ENCODE measurements around the gene DOCK6. TPM values are rescaled to one million over a fixed set of nuclear protein-coding genes. Genes with fewer than 3 reads are reported as not detected.

The DOCK6 gene
- total and polyA plus RNA-seq, 10 of the 15 experiments (the other 5 are each of a cell fraction or from before 2014, with no cell fraction given): 0.76 to 24.8 (median 4.7) TPM

DNA sequence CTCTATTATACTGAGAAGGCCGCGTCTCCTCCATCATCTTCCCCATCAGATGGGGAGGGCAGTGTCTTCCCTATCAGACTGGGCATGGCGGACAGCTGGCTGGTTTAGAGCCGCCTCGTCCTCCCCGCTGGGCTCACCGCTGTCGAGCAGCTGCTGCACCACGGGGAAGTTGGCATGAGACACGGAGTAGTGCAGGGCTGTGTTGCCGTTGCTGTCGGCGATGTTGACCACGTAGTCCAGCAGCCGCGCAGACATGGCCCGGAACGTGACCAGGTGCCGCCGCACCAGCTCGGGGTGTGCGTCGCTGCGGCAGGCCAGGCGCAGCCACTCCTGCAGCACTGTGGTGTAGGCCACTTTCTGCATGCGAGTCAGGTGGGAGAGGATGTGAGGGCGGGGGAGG lies 88.0 kb downstream of the DOCK6 start:
- Histone ChIP-seq H4K20me1 (ENCODE audit: control insufficient read depth, insufficient read depth) (no peaks in the 10 kb centered on the region), H3K4me2 (ENCODE audit: control insufficient read depth, insufficient read depth) (no peak overlapping the region), H3K4me1 (ENCODE audit: control insufficient read depth, insufficient read depth, low read length) (peaks cover 7% of the 10 kb centered on the region), H3K36me3 (ENCODE audit: control insufficient read depth in 2 of 2, insufficient read depth in 2 of 2, low read length in 1 of 2) (peaks cover 0 to 4% of the 10 kb centered on the region in 2 experiments; a peak in 2 of 4 replicates), H2AFZ (ENCODE audit: control insufficient read depth, low read depth, low read length) (no peak overlapping the region), H3K4me3 (no peak overlapping the region), H3K27me3 (replicated peaks in 1 of 2; ENCODE audit: control insufficient read depth in 2 of 2, insufficient read depth in 2 of 2, low read length in 1 of 2) (no peaks in the 10 kb centered on the region), H3K9me3 (replicated peaks; ENCODE audit: control insufficient read depth, insufficient read depth, low read length) (no peaks in the 10 kb centered on the region), H3K27ac (ENCODE audit: control insufficient read depth, insufficient read depth) (no peak overlapping the region), H3K9ac (ENCODE audit: control insufficient read depth, insufficient read depth, low read length) (no peak overlapping the region), H3K79me2 (ENCODE audit: control insufficient read depth, insufficient read depth, low read length) (no peaks in the 10 kb centered on the region)
- 97% methylated on average over 27 of the region's 27 CpGs for WGBS (ENCODE audit: insufficient coverage, insufficient replicate concordance, low lambda C conversion rate, missing lambda C conversion rate)
- CTCF ChIA-PET: no interaction called here
- POLR2A ChIA-PET: no interaction called here
- TF ChIP-seq ZNF24 (IDR thresholded peaks at IDR 0.05) (no peak), NR2C2 (IDR thresholded peaks at IDR 0.05; ENCODE audit: borderline replicate concordance, control insufficient read depth, insufficient read length, low read depth) (no peak)
- TF ChIP-seq, protein P1, sequence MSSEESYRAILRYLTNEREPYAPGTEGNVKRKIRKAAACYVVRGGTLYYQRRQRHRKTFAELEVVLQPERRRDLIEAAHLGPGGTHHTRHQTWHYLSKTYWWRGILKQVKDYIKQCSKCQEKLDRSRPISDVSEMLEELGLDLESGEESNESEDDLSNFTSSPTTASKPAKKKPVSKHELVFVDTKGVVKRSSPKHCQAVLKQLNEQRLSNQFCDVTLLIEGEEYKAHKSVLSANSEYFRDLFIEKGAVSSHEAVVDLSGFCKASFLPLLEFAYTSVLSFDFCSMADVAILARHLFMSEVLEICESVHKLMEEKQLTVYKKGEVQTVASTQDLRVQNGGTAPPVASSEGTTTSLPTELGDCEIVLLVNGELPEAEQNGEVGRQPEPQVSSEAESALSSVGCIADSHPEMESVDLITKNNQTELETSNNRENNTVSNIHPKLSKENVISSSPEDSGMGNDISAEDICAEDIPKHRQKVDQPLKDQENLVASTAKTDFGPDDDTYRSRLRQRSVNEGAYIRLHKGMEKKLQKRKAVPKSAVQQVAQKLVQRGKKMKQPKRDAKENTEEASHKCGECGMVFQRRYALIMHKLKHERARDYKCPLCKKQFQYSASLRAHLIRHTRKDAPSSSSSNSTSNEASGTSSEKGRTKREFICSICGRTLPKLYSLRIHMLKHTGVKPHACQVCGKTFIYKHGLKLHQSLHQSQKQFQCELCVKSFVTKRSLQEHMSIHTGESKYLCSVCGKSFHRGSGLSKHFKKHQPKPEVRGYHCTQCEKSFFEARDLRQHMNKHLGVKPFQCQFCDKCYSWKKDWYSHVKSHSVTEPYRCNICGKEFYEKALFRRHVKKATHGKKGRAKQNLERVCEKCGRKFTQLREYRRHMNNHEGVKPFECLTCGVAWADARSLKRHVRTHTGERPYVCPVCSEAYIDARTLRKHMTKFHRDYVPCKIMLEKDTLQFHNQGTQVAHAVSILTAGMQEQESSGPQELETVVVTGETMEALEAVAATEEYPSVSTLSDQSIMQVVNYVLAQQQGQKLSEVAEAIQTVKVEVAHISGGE (CRISPR knock-in tag; IDR thresholded peaks at IDR 0.05): no peak
- TF ChIP-seq, protein P2, sequence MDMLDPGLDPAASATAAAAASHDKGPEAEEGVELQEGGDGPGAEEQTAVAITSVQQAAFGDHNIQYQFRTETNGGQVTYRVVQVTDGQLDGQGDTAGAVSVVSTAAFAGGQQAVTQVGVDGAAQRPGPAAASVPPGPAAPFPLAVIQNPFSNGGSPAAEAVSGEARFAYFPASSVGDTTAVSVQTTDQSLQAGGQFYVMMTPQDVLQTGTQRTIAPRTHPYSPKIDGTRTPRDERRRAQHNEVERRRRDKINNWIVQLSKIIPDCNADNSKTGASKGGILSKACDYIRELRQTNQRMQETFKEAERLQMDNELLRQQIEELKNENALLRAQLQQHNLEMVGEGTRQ (IDR thresholded peaks at IDR 0.05; ENCODE audit: borderline replicate concordance, low read depth, low read length): no peak
- FAIRE-seq (no peak), ATAC-seq (no peak), DNase-seq (ENCODE audit: low read depth, low spot score) (no peak)
- SMC1A ChIA-PET (ENCODE audit: uncharacterized antibody, unreplicated experiment): no interaction called here
- RAD21 ChIA-PET (ENCODE audit: unreplicated experiment): no interaction called here
- in situ Hi-C loops (cut with MboI) (no loop called here), intact Hi-C loops (cut with micrococcal nuclease; ENCODE audit: unreplicated experiment) (no loop called here)
- no TSS peak for BruUV-seq (replicated peaks)
